OCI-LY1 (cell line): Measurements from ENCODE around the gene FOXO3.

Source experiments
- H2AFZ ChIP-seq: fragments of 200-600 bp; sonication (generic), shearing (Covaris generic); 2 replicates; pipeline ENCODE4 v1.6.0; 2014; ENCODE audit warnings: antibody characterized with exemption, mild to moderate bottlenecking, low read length
- H3F3A ChIP-seq: fragments of 200-600 bp; sonication (generic), shearing (Covaris generic); 2 replicates; pipeline ENCODE4 v1.6.0; 2014; ENCODE audit warnings: mild to moderate bottlenecking, antibody characterized with exemption, low read length, moderate library complexity; ENCODE audit not compliant: insufficient read depth
- H3K27ac ChIP-seq: fragments of 200-600 bp; sonication (generic); 2 replicates; pipeline ENCODE4 v1.5.1; 2014; ENCODE audit warnings: low read length, mixed run types, mild to moderate bottlenecking, low read depth; ENCODE audit not compliant: poor library complexity, severe bottlenecking
- H3K27me3 ChIP-seq: fragments of 200-600 bp; sonication (generic); 2 replicates; pipeline ENCODE4 v1.6.0; 2014; ENCODE audit warnings: antibody characterized with exemption, mild to moderate bottlenecking, low read length, moderate library complexity; ENCODE audit not compliant: insufficient read depth
- H3K36me3 ChIP-seq: fragments of 200-600 bp; sonication (generic); 2 replicates; pipeline ENCODE4 v1.6.1; 2014; ENCODE audit warnings: mild to moderate bottlenecking, antibody characterized with exemption, low read length, moderate library complexity, mixed read lengths; ENCODE audit not compliant: insufficient read depth
- H3K4me1 ChIP-seq: fragments of 200-600 bp; sonication (generic); 2 replicates; pipeline ENCODE4 v1.5.1; 2014; ENCODE audit warnings: mild to moderate bottlenecking, low read length, moderate library complexity; ENCODE audit not compliant: insufficient read depth, severe bottlenecking
- H3K4me2 ChIP-seq: fragments of 200-600 bp; sonication (generic), shearing (Covaris generic); 2 replicates; pipeline ENCODE4 v1.6.1; 2014; ENCODE audit warnings: low read length
- H3K4me3 ChIP-seq: fragments of 200-600 bp; sonication (generic); 2 replicates; pipeline ENCODE4 v1.5.1; 2014; ENCODE audit warnings: low read length, low read depth, mild to moderate bottlenecking, mixed read lengths; ENCODE audit not compliant: poor library complexity, severe bottlenecking
- H3K79me2 ChIP-seq: fragments of 200-600 bp; shearing (Covaris generic); 2 replicates; pipeline ENCODE4 v1.6.1; 2016; ENCODE audit warnings: mixed run types, low read length, mixed read lengths; ENCODE audit not compliant: insufficient read depth
- H3K9ac ChIP-seq: fragments of 200-600 bp; sonication (generic), shearing (Covaris generic); 2 replicates; pipeline ENCODE4 v1.6.1; 2014; ENCODE audit warnings: mild to moderate bottlenecking, low read length, mixed read lengths
- H3K9me2 ChIP-seq: fragments of 200-600 bp; sonication (generic), shearing (Covaris generic); 2 replicates; pipeline ENCODE4 v1.6.1; 2014; ENCODE audit warnings: low read depth, mild to moderate bottlenecking, low read length, mixed read lengths
- H3K9me3 ChIP-seq: fragments of 200-600 bp; shearing (Covaris generic); 2 replicates; pipeline ENCODE4 v1.6.1; 2014; ENCODE audit warnings: low read length, mixed read lengths
- H4K20me1 ChIP-seq: fragments of 200-600 bp; sonication (generic), shearing (Covaris generic); 2 replicates; pipeline ENCODE4 v1.6.0; 2016; ENCODE audit warnings: mild to moderate bottlenecking, low read length; ENCODE audit not compliant: insufficient read depth
- CTCF ChIP-seq: fragments of 200-600 bp; sonication (generic), shearing (Covaris generic); IDR thresholded peaks from 2 replicates; pipeline ENCODE4 v1.5.1; 2017; ENCODE audit warnings: mild to moderate bottlenecking, antibody characterized with exemption, low read length, moderate library complexity, mixed read lengths
- EZH2 ChIP-seq: fragments of 200-600 bp; sonication (generic), shearing (Covaris generic); IDR thresholded peaks from 2 replicates; pipeline ENCODE4 v1.8.0; 2017; ENCODE audit warnings: borderline replicate concordance, mixed run types, mild to moderate bottlenecking, antibody characterized with exemption, low read length, moderate library complexity, mixed read lengths

Gene FOXO3

GRCh38 chr6:108702106-108702851 lies 141.6 kb downstream of the FOXO3 start:
- Histone ChIP-seq H4K20me1 (no peaks in the 10 kb centered on the region), H3K9ac (no peak overlapping the region), H3K79me2 (no peaks in the 10 kb centered on the region), H3K9me2 (no peaks in the 10 kb centered on the region), H3K4me3 (no peak overlapping the region), H2AFZ (no peak overlapping the region), H3K36me3 (no peaks in the 10 kb centered on the region), H3F3A (no peaks in the 10 kb centered on the region), H3K27ac (no peak overlapping the region), H3K9me3 (peaks cover 7% of the 10 kb centered on the region; the same call in 1 of the 2 replicates), H3K27me3 (no peaks in the 10 kb centered on the region), H3K4me2 (no peak overlapping the region), H3K4me1 (no peaks in the 10 kb centered on the region)
- TF ChIP-seq CTCF = no peak
- TF ChIP-seq EZH2 = no peak

- H3K9me2 ChIP-seq = no peaks in the 10 kb centered on the region
- H3K9ac ChIP-seq = no peak overlapping the region
- H3K27me3 ChIP-seq = no peaks in the 10 kb centered on the region
- H3K4me1 ChIP-seq = no peaks in the 10 kb centered on the region
- H2AFZ ChIP-seq = no peak overlapping the region
- no peak overlapping the region for H3K4me3 ChIP-seq
- H3K4me2 ChIP-seq = no peak overlapping the region
- no peaks in the 10 kb centered on the region for H3K36me3 ChIP-seq
- H4K20me1 ChIP-seq = no peaks in the 10 kb centered on the region
- no peaks in the 10 kb centered on the region for H3F3A ChIP-seq
- H3K27ac ChIP-seq = no peak overlapping the region
- H3K79me2 ChIP-seq = no peaks in the 10 kb centered on the region
- TF ChIP-seq EZH2 (no peak), CTCF (no peak)
- peaks cover 7% of the 10 kb centered on the region; the same call in 1 of the 2 replicates for H3K9me3 ChIP-seq
Measured at GRCh38 chr6:108706649-108707048, 145.9 kb downstream of the FOXO3 start.

- no peaks in the 10 kb centered on the region for H3F3A ChIP-seq
- H3K36me3 ChIP-seq = no peaks in the 10 kb centered on the region
- H3K4me2 ChIP-seq = no peak overlapping the region
- H3K4me1 ChIP-seq = no peaks in the 10 kb centered on the region
- TF ChIP-seq CTCF (no peak), EZH2 (no peak)
- no peak overlapping the region for H3K9ac ChIP-seq
- no peaks in the 10 kb centered on the region for H4K20me1 ChIP-seq
- H3K27ac ChIP-seq = no peak overlapping the region
- H3K4me3 ChIP-seq = no peak overlapping the region
- no peaks in the 10 kb centered on the region for H3K79me2 ChIP-seq
- no peak overlapping the region for H2AFZ ChIP-seq
- no peaks in the 10 kb centered on the region; the same call in 1 of the 2 replicates for H3K27me3 ChIP-seq
- no peaks in the 10 kb centered on the region for H3K9me2 ChIP-seq
- no peaks in the 10 kb centered on the region for H3K9me3 ChIP-seq
Measured at GRCh38 chr6:108707328-108707976, 146.7 kb downstream of the FOXO3 start.
